ENCODE results near the gene SYTL3. TPM values are rescaled to one million over a fixed set of nuclear protein-coding genes. Genes with fewer than 3 reads are reported as not detected.

SYTL3 gene
- total and polyA plus RNA-seq, 9 of the 15 experiments (the other 6 are each of a cell fraction or from before 2014, with no cell fraction given): 0.04 to 0.46 (median 0.17) TPM; not detected in 1

DNA sequence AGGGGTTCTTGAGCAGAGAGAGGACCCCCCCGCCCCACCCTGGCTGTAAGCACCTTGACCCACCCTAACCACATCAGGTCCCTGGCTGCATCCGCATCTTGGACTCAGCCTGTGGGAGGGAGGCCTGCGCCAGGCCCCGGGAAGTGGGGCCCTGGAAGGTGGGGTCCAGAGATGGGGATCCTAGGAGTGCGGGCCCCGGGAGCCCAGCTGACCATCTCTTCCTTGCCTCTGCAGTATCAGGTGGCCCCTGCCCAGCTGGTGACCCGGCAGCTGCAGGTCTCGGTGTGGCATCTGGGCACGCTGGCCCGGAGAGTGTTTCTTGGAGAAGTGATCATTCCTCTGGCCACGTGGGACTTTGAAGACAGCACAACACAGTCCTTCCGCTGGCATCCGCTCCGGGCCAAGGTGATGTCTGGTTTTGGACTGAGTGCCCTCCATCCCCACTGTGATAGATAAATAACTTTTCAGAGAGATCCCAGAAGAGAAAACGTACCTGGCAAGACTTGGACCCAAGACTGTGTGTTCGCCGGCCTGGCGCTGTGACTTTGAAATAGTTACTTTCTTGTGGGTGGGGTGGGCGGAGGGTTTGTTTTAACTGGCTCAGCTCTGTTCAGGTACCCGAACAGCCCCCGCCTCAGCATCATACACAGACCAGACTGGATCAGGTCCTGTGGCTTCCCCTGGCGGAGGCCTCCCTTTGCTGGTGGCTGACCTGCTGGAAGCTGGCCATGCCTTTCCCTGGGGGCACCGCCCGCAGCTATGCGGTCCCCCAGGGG is 107.3 kb downstream of the SYTL3 start:
- POLR2A ChIA-PET: interaction anchor here (1.1 kb wide), 1 partner anchor 10 kb away, joined by 3 read pairs; no protein-coding TSS in a partner anchor
- H3K9me3 ChIP-seq (replicated peaks; ENCODE audit: control insufficient read depth, insufficient read depth, low read depth, low read length): no peaks in the 10 kb centered on the region
- H3K27ac ChIP-seq (ENCODE audit: extremely low read depth, low read depth, low read length): no peak overlapping the region
- no peak overlapping the region for H3K4me3 ChIP-seq
- intact Hi-C loops (cut with micrococcal nuclease) (no loop called here), in situ Hi-C loops (cut with MboI) (no loop called here)
- no peaks in the 10 kb centered on the region for H3K79me2 ChIP-seq (ENCODE audit: control insufficient read depth, insufficient read depth, low read length)
- no peaks in the 10 kb centered on the region for H3K36me3 ChIP-seq (ENCODE audit: control insufficient read depth, insufficient read depth, low read length)
- BruUV-seq (replicated peaks): no TSS peak
- TF ChIP-seq, protein P1, sequence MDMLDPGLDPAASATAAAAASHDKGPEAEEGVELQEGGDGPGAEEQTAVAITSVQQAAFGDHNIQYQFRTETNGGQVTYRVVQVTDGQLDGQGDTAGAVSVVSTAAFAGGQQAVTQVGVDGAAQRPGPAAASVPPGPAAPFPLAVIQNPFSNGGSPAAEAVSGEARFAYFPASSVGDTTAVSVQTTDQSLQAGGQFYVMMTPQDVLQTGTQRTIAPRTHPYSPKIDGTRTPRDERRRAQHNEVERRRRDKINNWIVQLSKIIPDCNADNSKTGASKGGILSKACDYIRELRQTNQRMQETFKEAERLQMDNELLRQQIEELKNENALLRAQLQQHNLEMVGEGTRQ (CRISPR knock-in tag; IDR thresholded peaks at IDR 0.05): no peak
- TF ChIP-seq, protein P2, sequence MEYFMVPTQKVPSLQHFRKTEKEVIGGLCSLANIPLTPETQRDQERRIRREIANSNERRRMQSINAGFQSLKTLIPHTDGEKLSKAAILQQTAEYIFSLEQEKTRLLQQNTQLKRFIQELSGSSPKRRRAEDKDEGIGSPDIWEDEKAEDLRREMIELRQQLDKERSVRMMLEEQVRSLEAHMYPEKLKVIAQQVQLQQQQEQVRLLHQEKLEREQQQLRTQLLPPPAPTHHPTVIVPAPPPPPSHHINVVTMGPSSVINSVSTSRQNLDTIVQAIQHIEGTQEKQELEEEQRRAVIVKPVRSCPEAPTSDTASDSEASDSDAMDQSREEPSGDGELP (CRISPR knock-in tag; IDR thresholded peaks at IDR 0.05; ENCODE audit: borderline replicate concordance): 0 out of 2 replicates have a peak, but pooled peaks have one; percentile 24
- TF ChIP-seq XRCC5 (IDR thresholded peaks at IDR 0.05; ENCODE audit: low read depth, low read length): no peak
- no peak overlapping the region for H2AFZ ChIP-seq (ENCODE audit: low read depth, low read length)
- peaks cover 15 to 38% of the 10 kb centered on the region in 2 experiments; a peak in 4 of 5 replicates for H3K27me3 ChIP-seq (ENCODE audit: control insufficient read depth in 2 of 2, insufficient read depth in 2 of 2, low read length in 2 of 2)
- peaks cover 9% of the 10 kb centered on the region; the same call in 1 of the 2 replicates for H4K20me1 ChIP-seq (replicated peaks; ENCODE audit: control insufficient read depth, insufficient read depth, low read length)
- no peak overlapping the region for H3K4me2 ChIP-seq (ENCODE audit: insufficient read depth, low read length)
- peaks cover 7 to 29% of the 10 kb centered on the region in 2 experiments; a peak in 4 of 5 replicates for H3K4me1 ChIP-seq (replicated peaks in 1 of 2; ENCODE audit: control insufficient read depth in 2 of 2, insufficient read depth in 2 of 2, low read length in 2 of 2)
- no peak for DNase-seq (ENCODE audit: extremely low read depth in 1 of 4, low spot score in 3 of 4)
- no peaks in the 10 kb centered on the region for H3K9me1 ChIP-seq (ENCODE audit: control insufficient read depth, insufficient read depth, low read length)
- WGBS (ENCODE audit: insufficient coverage, low coverage, missing lambda C conversion rate): 50% methylated on average over 24 of the region's 25 CpGs
- H3K9ac ChIP-seq (ENCODE audit: insufficient read depth in 1 of 2, low read depth in 2 of 2, low read length in 2 of 2): peak overlapping the region in 1 of 2 experiments; percentile 39; a peak in 1 of 4 replicates
- ATAC-seq: no peak
- FAIRE-seq: no peak
- CTCF ChIA-PET (ENCODE audit: low intra/inter-chr PET ratio): no interaction called here

Data from K562 (cell line).